Activated CD4-positive, alpha-beta T cell treated with anti-CD3 and anti-CD28 coated beads, Interleukin-2, amount 50 U/mL, for 48 hours (primary cell): Measurements from ENCODE around the gene SCGB1A1.

Experiments used
- DNase-seq, 2 experiments: peaks; one replicate each; pipeline ENCODE4 v3.0.0-alpha.2; 2020

SCGB1A1 gene

GRCh38 chr11:62398011-62398994 lies 20.5 kb upstream of the SCGB1A1 start:
- DNase-seq, result no peak

DNA sequence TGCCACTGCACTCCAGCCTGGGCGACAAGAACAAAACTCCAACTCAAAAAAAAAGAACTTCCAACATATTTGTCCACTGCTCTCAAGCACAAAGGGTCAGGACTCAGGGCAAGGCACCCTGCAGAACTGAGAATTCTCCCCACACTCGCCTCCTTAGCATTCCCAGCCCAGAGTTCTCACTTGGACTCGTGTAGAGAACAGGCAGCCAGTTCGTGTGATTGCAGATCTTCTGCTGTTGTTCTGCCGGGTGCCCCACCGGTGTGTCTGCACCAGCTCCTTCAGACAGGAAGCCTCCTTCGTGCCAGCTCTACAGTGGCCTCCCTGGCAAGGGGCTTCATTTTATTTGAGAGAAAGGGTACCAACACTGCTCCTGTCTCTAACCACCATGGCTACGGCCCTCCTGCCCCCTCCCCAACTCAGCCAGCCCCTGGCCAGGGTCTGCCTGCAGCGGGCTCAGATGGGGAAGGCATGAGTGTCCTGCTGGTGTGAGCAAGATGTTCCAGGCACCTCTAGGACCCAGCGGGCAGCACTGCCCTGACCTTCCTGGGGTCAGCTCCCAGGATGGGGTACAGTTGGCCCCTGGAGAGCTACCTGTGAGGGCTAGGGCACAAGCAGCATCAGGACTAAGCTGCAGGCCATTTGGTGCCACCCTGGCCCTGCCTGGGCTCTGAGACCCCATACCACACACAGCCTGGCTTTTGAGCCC lies 19.5 kb upstream of the SCGB1A1 start:
- DNase-seq, result no peak

GRCh38 chr11:62399878-62400266 lies 19.0 kb upstream of the SCGB1A1 start:
- no peak for DNase-seq

- DNase-seq, result no peak
These were observed 18.6 kb upstream of the SCGB1A1 start for GRCh38 chr11:62400281-62400680.

- DNase-seq, result no peak
These were observed 18.1 kb upstream of the SCGB1A1 start for GRCh38 chr11:62400760-62401159.

DNA sequence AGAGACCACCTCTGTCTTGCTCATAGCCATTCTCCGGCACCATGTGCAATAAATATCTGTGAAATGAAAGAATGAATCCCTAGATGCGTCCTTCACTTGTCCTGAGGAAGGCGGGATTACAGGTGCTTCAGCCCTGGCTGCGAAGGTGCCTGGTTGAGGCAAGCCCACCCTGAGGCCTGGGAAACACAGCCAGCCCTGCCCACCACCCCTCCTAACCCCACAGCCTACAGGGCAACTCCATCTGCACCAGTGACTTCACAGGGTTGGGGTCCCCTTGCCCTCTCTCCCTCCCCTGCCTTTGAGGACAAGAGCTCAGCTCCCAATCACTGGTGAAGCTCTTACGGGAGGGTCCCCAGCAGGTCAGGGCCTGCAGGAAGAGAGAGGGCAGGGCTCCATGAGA lies 17.5 kb upstream of the SCGB1A1 start:
- DNase-seq, result no peak

DNA sequence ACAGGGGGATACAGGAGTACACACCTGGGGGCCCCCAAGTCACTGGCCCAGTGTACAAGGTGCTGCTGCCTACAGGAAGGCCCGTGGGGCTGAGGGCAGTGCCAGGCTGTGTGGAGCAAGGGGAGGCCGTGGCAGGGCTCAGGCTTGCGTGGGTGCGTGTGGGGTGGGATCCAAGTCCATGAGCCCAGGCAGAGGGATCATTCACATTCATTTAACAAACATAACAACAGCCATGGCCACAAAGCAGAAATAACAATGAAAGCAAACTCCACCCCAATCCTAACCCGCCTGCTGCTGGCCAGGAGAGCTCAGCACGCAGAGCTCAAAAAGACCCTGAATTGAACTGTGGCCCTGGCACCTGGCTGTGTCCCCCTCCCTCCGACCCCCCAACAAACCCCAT lies 17.0 kb upstream of the SCGB1A1 start:
- peak in 1 of 2 experiments; percentile 17 for DNase-seq

DNA sequence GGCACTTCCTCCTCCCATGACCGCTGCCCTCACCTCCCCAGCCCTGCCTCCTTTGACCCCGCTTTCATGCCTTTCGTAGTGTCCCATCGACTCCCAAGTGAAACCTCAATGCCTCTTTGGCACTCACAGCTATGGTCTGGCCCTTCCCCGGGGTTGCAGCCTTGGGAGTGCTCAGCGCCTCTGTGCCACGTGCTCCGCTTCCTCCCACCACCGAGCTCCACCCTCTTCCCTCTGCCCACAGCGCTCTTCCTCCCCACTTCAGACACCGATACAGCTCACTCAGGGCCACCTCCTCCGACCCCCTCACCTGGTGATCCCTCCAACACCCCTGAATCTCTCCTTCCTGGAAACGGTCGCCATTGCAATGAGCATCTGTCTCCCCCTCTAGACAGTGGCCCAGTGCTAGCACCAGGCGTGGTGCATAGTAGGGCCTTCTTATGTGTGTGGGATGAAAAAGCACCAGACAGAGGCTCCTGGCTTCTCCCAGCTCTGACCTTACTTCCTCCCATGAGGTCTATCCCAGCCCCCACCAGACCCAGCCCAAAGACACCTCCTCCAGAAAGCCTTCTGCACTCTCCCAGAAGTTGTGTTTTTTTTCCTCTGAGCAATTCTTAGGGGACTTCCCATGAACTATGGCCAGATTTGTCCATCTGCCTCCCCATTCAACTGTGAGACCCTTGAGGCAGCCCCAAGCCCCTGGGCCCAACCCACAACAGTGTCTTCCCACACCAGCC lies 16.4 kb upstream of the SCGB1A1 start:
- peak; percentile 61 to 70 for DNase-seq

DNA sequence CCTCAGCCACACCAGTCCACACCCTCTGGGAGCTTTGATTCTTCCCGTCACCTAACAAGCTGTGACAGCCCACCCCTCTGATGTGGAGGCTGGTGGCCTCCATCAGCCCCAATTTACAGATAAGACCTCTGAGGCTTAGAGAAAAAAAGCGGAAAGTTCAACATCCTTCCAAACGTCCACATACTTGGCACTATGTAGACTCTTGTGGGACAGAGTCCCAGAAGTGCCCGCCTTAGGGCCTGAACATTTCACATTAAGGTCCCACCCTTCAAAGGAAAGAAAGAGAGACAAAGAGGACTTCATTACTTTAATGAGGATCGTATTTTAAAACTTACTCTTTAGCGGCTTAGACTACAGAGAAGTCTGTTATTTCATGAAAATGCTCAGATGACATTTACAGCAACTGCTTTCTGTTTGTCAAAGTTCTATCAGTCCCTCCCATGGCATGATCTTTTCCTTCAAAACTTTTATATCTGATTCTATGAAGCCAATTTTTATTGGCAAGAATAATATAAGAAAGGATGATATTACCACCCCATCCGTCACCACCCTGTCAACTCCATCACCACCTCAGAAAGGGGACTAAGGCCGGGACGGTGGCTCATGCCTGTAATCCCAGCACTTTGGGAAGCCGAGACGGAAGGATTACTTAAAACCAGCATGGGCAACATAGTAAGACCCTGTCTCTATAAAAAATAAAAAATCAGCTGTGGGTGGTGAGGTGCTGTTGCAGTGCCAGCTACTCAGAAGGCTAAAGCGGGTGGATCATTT lies 15.7 kb upstream of the SCGB1A1 start:
- no peak for DNase-seq

GRCh38 chr11:62404435-62404834 lies 14.4 kb upstream of the SCGB1A1 start:
- no peak for DNase-seq

DNA sequence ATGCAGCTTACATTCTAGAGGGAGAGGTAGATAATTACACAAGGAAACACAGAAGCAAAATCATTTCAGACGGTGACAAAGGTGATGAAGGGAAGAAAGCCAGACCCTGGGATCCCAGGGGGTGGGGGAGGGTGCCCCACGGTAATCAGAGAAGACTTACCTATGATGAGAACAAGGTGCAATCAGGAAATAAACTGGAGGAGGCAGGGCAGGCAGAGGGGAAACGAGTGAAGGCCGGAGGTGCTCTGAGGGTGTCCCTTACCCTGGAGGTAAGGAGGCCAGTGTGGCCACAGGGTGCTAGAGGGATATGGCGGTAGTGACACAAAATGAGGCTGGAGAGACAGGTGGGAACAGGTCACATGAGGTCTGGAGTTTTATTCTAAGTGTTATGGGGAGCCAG lies 13.9 kb upstream of the SCGB1A1 start:
- DNase-seq, result no peak

DNA sequence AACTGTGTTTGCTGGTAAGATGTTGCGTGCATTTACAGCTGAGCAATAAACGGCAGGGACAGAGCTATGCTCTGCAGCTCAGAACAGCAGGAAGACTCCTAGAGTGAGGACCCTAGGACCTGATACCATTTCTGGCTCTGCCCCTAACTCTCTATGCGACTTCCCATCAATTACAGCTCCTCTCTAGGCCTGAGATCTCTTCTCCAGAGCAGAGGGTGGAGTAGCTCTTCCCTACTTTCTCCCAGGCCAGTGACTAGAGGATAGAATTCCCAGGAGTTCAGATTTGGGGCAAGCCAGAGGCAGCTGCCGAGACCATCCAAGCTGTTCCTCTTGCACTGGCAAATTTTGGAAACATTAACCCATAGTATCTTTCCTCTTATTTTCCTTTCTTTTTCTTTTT lies 12.8 kb upstream of the SCGB1A1 start:
- DNase-seq, result no peak

- DNase-seq, result no peak
These were observed 9.0 kb upstream of the SCGB1A1 start for GRCh38 chr11:62409831-62410230.

DNA sequence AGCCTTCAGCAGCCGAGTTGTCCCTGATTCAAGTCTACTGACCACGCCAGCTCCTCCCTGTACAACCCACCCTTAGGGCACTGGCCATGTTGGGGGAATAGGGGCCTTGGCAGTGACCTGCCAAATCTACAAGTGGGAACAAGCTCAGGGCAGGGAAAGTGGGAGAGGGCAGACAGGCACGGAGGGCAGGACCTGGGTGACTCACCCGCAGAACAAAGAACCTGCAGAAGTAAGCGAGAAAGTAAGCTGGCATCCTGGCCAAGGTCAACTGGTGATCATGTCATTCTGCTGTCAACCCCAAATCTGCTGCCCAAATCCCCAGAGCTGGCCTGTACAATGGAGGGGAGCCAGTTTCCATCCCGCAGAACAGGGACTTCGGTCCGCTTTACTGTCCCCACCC lies 7.9 kb upstream of the SCGB1A1 start:
- no peak for DNase-seq

DNA sequence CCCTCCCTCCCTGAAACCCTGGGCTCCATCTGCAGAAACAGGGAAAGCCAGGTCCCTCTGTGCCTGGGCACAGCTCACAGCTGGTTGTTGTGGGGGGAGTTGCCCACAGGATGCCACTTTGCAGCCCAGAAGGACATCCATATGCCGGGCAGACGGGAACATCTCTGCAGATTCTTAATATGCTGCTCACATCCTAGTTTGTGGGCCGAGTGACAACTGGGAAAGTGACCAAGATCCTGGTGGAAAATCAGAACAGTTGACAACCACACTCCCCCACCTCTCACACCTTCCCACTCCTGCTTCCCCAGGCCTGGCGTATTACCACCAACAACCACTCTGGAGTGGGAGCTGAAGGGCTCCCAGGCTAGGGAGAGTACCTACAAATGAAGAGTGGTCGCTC lies 7.3 kb upstream of the SCGB1A1 start:
- DNase-seq, result no peak

GRCh38 chr11:62413060-62413696 lies 5.7 kb upstream of the SCGB1A1 start:
- DNase-seq, result no peak

GRCh38 chr11:62416596-62416995 lies 2.2 kb upstream of the SCGB1A1 start:
- no peak for DNase-seq

DNA sequence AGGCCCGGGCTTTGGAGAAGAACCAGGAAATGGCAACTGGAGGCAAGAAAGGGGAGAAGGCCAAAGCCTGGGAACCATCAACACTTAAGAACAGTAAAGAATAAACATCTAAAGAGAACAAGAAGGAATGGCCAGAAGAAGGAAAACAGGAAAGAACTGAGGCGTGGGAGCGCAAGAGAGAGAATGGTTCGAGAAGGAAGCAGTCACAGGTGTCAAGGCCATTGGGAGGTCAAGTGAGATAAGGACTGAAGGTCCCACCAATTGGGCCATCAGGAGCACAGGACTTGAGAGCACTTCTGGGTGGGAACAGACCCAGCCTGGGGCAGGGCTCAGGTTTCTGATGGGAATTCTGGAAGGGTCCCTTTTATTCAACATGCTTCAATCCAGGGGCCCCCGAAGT lies 697 bp upstream of the SCGB1A1 start:
- no peak for DNase-seq

GRCh38 chr11:62419314-62419929 lies 589 bp downstream of the SCGB1A1 start:
- no peak for DNase-seq

GRCh38 chr11:62419943-62420342 lies 1.1 kb downstream of the SCGB1A1 start:
- DNase-seq, result no peak

- no peak for DNase-seq
These were observed 2.0 kb downstream of the SCGB1A1 start for GRCh38 chr11:62420882-62421281.

- no peak for DNase-seq
These were observed 3.2 kb downstream of the SCGB1A1 start for GRCh38 chr11:62421996-62422395.
